ENCODE results near the gene RNASE9.
"Not testable (repeated sequence)": the region's sequence is repeated elsewhere in the genome, so short reads cannot be mapped to it uniquely, and the experiment has no call there.

RNASE9 gene

DNA sequence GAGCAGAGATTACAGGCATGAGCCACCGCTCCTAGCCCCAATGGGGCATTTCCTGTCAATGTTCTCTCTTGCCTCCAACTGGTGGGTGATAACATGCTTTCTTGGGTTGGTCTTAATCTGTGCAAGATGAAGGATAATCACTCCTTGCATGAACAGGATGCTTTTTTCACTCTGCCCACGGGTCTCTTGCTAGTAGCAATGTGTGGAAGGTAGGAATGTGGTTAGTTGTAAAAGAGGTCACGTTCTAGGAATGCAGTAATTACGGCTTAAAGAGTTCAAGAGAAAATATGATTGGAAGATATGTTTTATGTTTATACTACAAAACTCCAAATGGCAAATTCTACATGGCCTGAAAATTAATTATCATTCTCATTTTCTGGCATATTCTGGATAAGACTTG is 45.0 kb downstream of the RNASE9 start:
- no peak for FAIRE-seq

DNA sequence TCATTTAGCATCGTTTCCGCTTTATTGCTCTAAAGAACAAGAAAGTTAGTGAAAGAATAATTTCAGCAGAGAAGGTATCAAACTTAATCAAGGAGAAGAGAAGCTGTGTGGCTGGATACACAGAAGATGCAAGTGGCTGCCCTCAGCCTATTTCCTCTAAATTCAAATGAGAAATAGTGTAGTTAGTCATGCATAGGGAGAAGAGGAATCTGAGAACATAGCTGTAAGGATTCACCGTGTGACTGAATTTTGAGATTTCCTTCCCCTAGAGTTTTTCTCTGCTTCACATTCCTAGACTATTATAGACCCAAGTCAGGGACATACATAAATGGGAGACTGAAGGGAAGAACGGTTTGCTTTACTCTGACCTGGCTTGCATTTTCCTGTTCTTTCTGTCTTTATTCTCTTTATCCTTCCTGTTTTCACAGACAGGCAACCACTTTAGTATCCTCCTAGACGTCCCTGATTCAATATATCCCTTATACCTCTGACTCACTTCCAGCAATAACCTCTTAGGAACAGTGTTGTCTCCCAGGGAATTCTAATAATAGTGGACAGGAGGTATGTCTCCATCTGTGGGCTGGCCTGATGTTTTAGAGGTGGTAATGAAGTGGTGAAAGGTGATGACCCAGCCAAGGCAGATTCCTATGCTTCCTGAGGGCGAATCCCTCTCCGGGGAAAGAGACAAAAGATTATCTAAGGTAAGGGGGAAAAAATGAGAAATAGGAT is 48.5 kb downstream of the RNASE9 start:
- FAIRE-seq = no peak

DNA sequence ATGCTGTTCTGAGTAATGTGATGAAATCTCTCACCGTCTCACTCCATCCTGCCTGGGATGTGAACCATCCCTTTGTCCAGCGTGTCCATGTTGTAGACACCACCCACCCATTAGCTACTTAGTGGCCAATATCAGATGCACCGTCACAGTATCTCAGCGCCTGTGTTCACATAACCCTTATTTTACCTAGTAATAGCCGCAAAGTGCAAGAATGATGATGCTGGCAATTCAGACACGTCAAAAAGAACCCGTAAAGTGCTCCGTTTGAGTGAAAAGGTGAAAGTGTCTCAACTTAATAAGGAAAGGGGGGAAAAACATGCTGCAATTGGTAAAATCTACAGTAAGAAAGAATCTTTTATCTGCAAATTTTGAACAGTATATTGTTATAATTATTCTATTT is 52.5 kb downstream of the RNASE9 start:
- FAIRE-seq = no peak

DNA sequence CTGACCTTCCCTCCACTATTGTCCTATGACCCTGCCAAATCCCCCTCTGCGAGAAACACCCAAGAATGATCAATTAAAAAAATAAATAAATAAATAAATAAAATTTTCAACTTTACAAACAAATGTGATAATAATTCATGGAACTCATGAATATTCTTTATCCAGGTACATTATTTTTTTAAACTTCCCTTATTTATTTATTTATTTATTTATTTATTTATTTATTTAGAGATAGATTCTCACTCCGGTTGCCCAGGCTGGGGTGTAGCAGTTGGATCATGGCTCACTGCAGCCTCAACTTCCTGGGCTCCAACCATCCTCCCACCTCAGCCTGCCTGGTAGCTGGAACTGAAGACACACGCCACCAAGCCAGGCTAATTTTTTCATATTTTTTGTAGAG is 53.3 kb downstream of the RNASE9 start:
- FAIRE-seq = not testable (repeated sequence)

DNA sequence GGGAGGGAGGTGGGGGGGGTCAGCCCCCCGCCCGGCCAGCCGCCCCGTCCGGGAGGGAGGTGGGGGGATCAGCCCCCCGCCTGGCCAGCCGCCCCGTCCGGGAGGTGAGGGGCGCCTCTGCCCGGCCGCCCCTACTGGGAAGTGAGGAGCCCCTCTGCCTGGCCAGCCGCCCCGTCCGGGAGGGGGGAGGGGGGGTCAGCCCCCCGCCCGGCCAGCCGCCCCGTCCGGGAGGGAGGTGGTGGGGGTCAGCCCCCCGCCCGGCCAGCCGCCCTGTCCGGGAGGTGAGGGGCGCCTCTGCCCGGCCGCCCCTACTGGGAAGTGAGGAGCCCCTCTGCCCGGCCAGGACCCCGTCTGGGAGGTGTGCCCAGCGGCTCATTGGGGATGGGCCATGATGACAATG is 54.1 kb downstream of the RNASE9 start:
- not testable (repeated sequence) for FAIRE-seq

- not testable (repeated sequence) for FAIRE-seq
Measured at GRCh38 chr14:20506276-20506675, 54.6 kb downstream of the RNASE9 start.
